Suppressor macrophage (primary cell): ENCODE data around the gene APBA3.
A peak's percentile ranks its signal among the peaks of the same experiment; 100 is the strongest.

ENCODE experiments used
- DNase-seq, 4 experiments: peaks; one replicate each; pipeline ENCODE4 v3.0.0-alpha.2; 2020 to 2022
- total RNA-seq, 17 experiments: gene quantifications; one replicate each; lab custom pipeline; 2026; ENCODE audit warnings: mixed read lengths in 6 of 17, inconsistent platforms in 3 of 17; lab: John Stamatoyannopoulos, UW

The APBA3 gene
- 5.3 to 16.9 (median 8.9) reads per million in 17 experiments for total RNA-seq

GRCh38 chr19:3761382-3762129, at the start of gene APBA3:
TSS of gene APBA3 (minus strand) at chr19:3761692. CDS start at chr19:3760264, 1,428 bp downstream.
- peak; percentile 95 to 98 (median 97) for DNase-seq

DNA sequence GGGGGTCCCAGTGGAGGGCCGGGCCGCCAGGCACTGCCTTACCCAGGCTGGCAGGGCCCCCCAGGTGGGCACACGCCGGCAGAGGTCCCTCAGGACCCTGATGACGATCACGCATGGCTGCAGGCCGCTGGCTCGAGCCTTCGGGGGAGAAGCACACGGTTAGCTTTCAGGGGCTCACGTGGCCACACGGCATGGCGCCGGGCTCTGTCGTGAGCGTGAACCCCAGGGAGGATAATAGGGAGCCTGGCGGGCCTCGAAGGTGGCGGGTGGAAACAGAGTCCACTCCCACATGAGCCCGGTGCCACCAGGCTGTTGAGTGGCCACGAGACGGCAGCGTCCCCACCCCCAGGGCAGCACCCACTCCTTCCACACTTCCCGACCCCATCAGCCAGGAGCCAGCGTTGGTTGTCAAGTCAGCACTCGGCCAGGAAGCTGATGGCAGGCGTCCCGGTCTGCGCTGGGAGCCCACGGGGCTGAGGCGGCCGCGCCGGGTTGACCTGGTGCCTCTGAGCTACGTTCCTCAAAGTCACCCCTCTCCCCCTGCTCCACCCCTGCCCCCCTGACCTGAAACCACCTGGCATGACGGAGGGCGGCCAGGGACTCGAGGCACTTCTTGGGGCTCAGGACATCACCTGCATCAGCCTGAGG, 49.3 kb upstream of the APBA3 start:
- peak in 2 of 4 experiments; percentile 38 to 46 for DNase-seq

DNA sequence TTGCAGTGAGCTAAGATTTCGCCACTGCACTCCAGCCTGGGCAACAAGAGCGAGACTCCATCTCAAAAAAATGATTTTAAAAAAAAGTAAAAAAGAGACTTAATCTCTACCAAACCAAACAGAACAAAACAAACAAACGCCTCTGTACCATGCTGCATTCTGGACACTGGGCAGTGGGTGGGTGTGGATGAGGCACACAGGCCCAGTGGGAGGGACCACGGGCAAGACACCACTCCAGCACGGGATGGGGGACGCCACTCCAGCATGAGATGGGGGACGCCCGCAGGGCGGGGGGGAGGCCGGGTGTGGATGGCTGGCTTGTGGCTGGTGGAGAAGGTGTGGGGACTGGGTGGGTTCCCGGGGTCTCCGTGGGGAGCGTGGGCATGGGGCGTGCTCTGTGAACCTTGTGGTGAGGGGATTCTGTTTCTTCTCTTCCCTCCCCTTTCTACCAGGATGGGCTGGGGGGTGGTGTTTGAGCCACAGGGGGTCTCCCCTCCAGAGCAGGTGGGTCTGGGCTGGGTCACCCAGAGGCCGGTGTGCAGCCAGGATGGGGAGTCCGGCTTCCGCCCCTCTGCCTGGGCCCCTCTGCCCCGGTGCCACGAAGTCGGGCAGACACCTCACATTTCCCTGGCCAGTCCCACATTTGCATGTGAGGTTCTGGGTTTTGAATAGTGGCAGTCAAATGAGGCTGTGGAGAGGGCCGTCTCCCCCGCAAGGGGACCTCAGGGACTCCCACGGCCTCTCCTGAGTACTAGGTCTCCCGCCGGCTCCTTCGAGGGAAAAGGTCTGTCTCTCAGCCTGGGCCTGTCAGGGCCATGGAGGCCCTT, 48.6 kb upstream of the APBA3 start:
- DNase-seq: peak in 1 of 4 experiments; percentile 20

DNA sequence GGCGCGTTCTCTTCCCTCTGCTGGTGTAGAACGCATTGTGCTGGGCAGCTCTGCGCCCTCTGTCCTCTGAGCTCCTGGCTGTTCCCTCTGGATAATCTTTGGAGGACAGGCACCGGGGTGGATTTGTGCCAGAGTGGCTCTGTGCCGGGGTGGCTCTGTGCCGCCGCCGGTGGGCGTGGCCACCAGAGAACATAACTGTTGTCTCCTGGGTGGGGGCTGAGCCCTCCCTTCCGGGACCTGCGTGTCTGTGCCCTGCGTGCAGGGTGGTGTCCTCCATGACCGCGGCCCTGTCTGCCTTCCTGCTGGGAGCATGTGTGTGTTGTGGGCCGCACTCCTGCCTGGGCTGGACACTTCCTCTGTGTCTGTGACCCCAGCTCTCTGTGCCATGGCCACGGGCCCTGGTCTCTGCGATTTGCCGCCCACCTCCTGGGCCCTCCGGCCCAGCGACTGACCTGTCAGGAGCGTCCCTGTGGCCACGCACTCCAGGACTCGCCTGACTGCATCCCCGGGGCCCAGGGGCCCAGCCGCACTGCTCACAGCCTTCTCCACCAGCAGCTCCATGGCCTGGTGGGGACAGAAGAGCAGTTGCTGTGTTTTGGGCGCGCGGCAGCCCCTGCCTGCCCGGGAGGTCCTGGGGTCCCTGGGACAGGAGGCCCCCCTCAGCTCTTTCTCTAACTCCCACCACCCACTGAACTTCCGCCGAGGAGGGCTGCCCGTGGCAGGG, 47.1 kb upstream of the APBA3 start:
- DNase-seq: no peak

DNA sequence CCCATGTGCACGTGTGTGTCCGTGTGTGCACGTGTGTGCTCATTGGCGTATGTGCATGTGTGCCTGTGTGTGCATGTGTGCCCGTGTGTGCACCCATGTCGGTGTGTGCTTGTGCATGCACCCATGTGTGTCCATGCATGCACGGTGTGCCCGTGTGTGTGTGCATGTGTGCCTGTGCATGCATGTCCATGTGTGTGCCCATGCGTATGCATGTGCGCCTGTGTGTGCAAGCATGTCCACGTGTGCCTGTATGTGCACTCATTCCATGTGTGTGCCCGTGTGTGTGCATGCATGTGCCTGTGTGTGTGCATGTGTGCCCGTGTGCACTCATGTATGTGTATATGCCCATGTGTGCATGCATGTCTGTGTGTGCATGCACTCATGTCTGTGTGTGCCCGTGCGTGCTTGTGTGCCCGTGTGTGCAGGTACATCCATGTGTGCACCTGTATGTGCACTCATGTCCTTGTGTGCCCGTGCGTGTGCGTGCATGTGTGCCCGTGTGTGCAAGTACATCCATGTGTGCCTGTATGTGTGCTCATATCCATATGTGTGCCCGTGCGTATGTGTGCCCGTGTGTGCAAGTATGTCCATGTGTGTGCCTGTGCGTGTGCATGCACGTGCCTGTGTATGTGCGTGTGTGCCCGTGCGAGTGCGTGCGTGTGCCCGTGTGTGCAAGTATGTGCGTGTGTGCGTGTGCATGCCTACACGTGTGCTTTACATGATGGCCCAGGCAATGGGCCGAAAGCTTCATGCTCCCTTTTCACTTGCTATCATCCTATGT, 46.3 kb upstream of the APBA3 start:
- DNase-seq: no peak

- DNase-seq: no peak
These were observed 45.6 kb upstream of the APBA3 start for GRCh38 chr19:3807131-3807480.

GRCh38 chr19:3805859-3806258, 44.4 kb upstream of the APBA3 start:
- no peak for DNase-seq

- no peak for DNase-seq
These were observed 42.9 kb upstream of the APBA3 start for GRCh38 chr19:3804429-3804828.

- no peak for DNase-seq
These were observed 42.5 kb upstream of the APBA3 start for GRCh38 chr19:3803986-3804385.

DNA sequence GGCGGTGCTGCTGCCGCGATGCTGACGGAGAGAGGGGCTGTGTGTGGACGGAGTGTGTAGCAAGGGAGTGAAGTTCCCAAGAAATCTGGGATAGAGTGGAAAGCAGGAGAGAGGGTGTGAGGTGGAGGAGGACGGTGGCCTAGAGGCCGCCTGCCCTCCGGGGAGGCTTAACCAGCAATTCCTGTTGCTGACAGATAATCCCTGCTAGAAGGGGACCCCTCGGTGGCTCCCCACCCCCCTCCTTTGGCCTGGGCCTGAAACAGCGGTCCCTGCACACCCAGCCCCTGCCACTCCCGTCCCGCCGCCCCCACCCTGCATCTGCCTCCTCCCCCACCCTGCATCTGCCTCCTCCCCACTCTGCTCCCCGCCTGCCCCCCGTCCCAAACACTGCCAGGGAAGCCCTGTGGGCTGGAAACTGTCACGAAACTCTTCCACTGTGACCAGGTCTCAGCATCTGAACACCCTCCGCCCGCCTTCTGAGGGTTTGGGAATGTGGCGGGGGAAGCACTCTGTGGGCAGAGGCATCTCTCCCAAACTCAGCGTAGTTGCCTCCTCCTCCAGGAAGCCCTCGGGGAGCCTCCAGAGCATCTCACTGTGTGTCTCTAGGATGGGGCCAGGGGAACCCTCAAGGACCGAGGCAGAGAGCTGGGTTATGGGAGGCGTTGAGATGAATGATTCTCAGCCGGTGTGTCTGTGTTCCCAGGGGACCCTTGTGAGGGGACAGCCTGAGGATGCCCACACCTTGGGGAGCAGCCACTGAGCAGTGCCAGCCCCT, 41.8 kb upstream of the APBA3 start:
- no peak for DNase-seq

- DNase-seq: peak in 2 of 4 experiments; percentile 31 to 39
These were observed 40.1 kb upstream of the APBA3 start for GRCh38 chr19:3801412-3802096.

DNA sequence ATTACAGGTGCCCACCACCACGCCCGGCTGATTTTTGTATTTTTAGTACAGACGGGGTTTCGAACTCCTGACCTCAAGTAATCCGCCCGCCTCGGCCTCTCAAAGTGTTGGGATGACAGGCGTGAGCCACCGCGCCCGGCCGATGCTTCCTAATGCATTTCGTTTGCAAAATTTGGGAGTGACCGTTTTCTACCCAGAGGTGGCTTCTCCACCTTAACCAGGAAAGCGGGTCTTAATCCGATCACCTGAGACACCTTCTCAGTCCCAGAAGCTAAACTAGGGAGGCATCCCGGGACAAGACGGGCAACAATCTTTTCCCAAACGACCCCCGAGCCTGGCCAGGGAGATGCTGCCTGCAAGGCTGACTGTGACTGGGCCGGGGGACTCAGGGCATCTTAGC, 39.5 kb upstream of the APBA3 start:
- DNase-seq: no peak

DNA sequence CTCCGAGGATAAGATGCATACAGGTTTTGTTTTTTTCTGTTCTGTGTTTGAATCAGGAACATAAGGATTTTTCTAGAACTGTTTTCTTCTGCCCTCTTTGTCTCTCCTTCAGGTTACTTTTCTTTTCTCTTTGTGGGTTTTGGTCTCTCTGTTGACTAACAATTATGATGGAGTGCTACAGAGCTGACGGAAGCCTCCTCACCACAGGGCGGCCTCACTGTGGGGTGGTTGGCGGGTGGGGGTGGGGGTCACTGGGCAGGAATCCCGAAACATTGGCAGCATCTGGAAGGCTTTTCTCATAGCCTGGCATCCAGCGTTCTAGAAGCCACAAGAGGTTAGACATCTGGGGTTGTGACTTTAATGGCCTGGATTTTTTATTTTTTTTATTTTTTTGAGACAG, 36.6 kb upstream of the APBA3 start:
- no peak for DNase-seq

DNA sequence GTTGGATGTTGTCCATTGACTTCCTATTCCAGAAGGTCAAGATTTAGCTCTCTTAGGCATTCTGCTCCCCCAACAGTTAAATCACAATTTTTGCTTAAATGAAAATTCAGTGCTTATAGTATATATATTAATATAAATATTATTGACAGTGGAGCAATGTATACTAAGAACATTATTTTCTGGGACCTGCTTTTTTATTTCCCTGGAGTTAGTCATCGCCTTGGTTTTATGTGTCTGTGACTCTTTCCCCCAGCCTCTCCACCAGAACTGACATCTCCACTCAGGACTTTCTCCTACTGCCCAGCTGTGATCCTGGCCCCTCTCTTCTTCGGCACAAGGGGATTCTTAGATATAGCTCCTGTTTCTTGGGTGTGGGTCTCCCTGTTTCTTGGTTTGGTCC, 34.9 kb upstream of the APBA3 start:
- no peak for DNase-seq

DNA sequence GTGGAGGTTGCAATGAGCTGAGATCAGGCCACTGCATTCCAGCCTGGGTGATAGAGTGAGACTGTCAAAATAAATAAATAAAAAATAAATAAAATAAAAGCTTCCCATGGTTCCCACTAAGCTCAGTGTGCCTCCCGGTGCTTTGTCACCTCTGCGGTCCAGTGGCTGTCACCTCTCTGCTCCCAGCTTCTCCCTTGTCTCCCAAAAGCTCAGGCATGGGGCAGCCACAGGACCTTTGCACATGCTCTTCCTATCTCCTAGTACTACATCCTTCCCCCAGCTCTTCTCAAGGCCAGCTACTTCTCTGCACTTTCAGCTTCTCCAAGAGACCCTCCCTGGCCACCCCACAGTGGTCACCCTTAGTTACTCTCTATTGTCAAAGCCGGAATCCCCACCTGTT, 32.3 kb upstream of the APBA3 start:
- no peak for DNase-seq

DNA sequence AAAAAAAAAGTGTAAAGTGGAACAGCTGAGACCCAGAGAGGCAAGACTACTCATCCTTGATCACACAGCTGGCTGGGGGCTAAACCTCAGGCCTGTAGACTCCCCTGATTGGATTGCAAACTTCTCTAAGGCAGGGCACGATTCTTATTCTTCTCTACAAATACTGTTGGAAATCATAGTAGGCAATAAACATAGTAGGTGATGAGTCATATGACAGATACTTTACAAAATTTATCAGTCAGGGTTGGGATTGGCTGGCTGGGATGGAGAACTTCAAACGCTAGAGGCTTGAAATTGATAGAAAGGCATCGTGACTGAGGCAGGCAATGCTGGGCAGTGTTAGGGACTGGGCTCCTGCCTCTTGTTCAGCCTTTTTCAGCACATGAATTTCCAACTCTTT, 30.6 kb upstream of the APBA3 start:
- DNase-seq: no peak

- no peak for DNase-seq
These were observed 29.4 kb upstream of the APBA3 start for GRCh38 chr19:3790941-3791340.

- no peak for DNase-seq
These were observed 28.8 kb upstream of the APBA3 start for GRCh38 chr19:3790209-3790734.

DNA sequence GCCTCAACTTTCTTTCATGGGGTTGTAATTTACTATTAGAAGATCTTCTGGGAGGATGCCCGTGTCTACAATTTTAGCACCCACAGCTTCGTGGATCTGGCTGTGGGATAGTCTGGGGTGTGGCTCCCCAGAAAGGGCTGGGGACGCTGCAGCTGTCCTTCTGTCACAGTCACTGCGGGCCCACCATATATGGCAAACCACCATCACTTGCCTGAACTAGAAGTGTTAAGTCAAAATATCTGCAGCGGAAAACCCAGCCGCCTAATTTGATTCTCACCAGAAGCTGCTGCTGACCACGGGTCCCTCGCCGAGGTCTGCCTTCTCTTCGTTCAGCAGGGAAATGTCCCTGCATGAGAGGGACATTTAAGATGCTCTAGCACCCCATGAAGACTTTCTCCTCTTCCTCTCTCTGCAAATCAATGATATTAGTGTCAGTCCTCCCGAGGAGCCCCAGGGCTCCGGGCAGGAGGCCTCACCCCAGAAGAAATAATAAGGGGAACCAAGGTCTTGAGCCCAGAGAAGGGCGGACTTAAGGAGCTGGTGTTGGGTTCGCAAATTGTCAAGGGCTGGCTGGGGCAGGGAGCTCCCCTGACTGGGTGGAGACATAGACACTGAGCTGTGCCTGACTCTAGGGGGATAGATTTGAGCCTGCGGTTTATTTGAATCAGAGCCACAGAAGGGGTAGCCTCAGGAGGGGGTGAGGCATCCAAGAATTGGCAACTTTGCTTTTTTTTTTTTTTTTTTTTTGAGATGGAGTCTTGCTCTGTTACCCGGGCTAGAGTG, 27.7 kb upstream of the APBA3 start:
- DNase-seq: no peak
